HepG2 (cell line): Measurements from ENCODE around the gene ANKHD1.

Experiments
- ARNT ChIP-seq: fragments of 450-650 bp; IDR thresholded peaks from 2 replicates; pipeline ENCODE4 v1.6.1; 2017
- GATAD2A ChIP-seq: IDR thresholded peaks from 2 replicates; pipeline ENCODE4 v1.6.1; 2016
- HMGXB4 ChIP-seq, 2 experiments: sonication (generic) in 1 of 2; formaldehyde crosslinking in 1 of 2; IDR thresholded peaks; 2 replicates each; pipeline versions ENCODE4 v1.4.0 to v1.6.1; 2018 to 2020; ENCODE audit warnings: missing genetic modification reagents in 2 of 2, borderline replicate concordance in 1 of 2, low read depth in 1 of 2, mild to moderate bottlenecking in 1 of 2, missing biosample characterization in 1 of 2
- JDP2 ChIP-seq: sonication (generic); formaldehyde crosslinking; IDR thresholded peaks from 2 replicates; pipeline ENCODE4 v1.8.1; 2022; ENCODE audit warnings: missing genetic modification reagents, borderline replicate concordance
- KDM3A ChIP-seq: IDR thresholded peaks from 2 replicates; pipeline ENCODE4 v1.6.1; 2018; ENCODE audit warnings: low read depth, missing compliant biosample characterization
- ZC3H4 ChIP-seq: sonication (generic); formaldehyde crosslinking; IDR thresholded peaks from 2 replicates; pipeline ENCODE4 v1.4.0; 2020; ENCODE audit warnings: missing genetic modification reagents, borderline replicate concordance
- ZNF280B ChIP-seq: sonication (generic); formaldehyde crosslinking; IDR thresholded peaks from 2 replicates; pipeline ENCODE4 v1.5.0; 2020; ENCODE audit warnings: missing genetic modification reagents, mild to moderate bottlenecking, borderline replicate concordance
- TF ChIP-seq, protein P1 (sequence below): sonication (generic); formaldehyde crosslinking; IDR thresholded peaks from 2 replicates; pipeline ENCODE4 v1.4.0; 2020; ENCODE audit warnings: low read depth, mild to moderate bottlenecking, missing genetic modification reagents
- TF ChIP-seq, protein P2 (sequence below): sonication (generic); formaldehyde crosslinking; IDR thresholded peaks from 2 replicates; pipeline ENCODE4 v1.8.1; 2023; ENCODE audit warnings: missing genetic modification reagents, inconsistent platforms, borderline replicate concordance

DNA sequence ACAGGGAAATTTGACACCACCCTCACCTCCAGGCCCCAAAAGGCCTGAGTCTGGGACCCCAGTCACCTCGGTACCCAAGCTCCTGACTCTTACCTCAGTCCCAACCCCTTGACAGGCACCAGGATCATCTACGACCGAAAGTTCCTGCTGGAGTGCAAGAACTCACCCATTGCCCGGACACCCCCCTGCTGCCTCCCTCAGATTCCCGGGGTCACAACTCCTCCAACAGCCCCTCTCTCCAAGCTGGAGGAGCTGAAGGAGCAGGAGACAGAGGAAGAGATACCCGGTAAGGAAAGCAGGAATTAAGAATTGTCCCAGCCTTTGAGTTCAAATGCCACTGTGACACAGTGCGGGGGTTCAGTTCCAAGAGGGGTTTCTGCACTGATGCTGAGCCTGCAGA, 147.2 kb downstream of the ANKHD1 start:
- TF ChIP-seq HMGXB4 (CRISPR knock-in tag; IDR thresholded peaks at IDR 0.05; ENCODE audit: borderline replicate concordance in 1 of 2, low read depth in 1 of 2): no peak
- no peak for TF ChIP-seq ARNT
- TF ChIP-seq GATAD2A: no peak
- no peak for TF ChIP-seq KDM3A (CRISPR knock-in tag)
- TF ChIP-seq, protein P1, sequence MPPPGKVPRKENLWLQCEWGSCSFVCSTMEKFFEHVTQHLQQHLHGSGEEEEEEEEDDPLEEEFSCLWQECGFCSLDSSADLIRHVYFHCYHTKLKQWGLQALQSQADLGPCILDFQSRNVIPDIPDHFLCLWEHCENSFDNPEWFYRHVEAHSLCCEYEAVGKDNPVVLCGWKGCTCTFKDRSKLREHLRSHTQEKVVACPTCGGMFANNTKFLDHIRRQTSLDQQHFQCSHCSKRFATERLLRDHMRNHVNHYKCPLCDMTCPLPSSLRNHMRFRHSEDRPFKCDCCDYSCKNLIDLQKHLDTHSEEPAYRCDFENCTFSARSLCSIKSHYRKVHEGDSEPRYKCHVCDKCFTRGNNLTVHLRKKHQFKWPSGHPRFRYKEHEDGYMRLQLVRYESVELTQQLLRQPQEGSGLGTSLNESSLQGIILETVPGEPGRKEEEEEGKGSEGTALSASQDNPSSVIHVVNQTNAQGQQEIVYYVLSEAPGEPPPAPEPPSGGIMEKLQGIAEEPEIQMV: no peak
- TF ChIP-seq ZNF280B: no peak
- TF ChIP-seq JDP2 (CRISPR knock-in tag): no peak
- TF ChIP-seq ZC3H4 (CRISPR knock-in tag): no peak
- TF ChIP-seq, protein P2, sequence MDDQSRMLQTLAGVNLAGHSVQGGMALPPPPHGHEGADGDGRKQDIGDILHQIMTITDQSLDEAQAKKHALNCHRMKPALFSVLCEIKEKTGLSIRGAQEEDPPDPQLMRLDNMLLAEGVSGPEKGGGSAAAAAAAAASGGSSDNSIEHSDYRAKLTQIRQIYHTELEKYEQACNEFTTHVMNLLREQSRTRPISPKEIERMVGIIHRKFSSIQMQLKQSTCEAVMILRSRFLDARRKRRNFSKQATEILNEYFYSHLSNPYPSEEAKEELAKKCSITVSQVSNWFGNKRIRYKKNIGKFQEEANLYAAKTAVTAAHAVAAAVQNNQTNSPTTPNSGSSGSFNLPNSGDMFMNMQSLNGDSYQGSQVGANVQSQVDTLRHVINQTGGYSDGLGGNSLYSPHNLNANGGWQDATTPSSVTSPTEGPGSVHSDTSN (CRISPR knock-in tag): no peak
